B cell (primary cell): Measurements from ENCODE around the gene GRB10. TPM values are rescaled to one million over a fixed set of nuclear protein-coding genes. Genes with fewer than 3 reads are reported as not detected.

Experiments used
- ATAC-seq: fragments of 200-7000 bp; cut with Tn5 transposase; one replicate; pipeline ENCODE4 v1.10.0; 2021; ENCODE audit warnings: low read depth, mild to moderate bottlenecking, moderate number of reproducible peaks, moderate library complexity
- CTCF ChIA-PET: fragments of 350-600 bp; sonication (Branson Sonifier 250); formaldehyde crosslinking; loops from one replicate; lab custom pipeline; 2021; ENCODE audit warnings: antibody characterized with exemption, inconsistent platforms; lab: Charles Lee
- POLR2A ChIA-PET: fragments of 350-600 bp; sonication (Branson Sonifier 250); formaldehyde crosslinking; loops from one replicate; lab custom pipeline; 2021; ENCODE audit warnings: antibody characterized with exemption; lab: Charles Lee
- DNase-seq: peaks from one replicate; pipeline ENCODE4 v3.0.0; 2013
- H2AFZ ChIP-seq: 2 replicates; pipeline ENCODE4 v1.6.1; 2012; ENCODE audit warnings: mild to moderate bottlenecking, low read depth, low read length; ENCODE audit not compliant: insufficient read depth, poor library complexity, severe bottlenecking
- H3K27ac ChIP-seq, 2 donors: 1 replicate in 1 of 2; 2 replicates in 1 of 2; pipeline ENCODE4 v1.5.1; 2012 to 2013; ENCODE audit warnings: low read length in 2 of 2, mild to moderate bottlenecking in 2 of 2, moderate library complexity in 1 of 2
- H3K27me3 ChIP-seq, 4 experiments: fragments of 200-600 bp in 1 of 4; sonication (generic) in 1 of 4; replicated peaks in 1 of 4; 1 replicate in 2 of 4; 2 replicates in 2 of 4; pipeline versions ENCODE4 v1.6.1 to v1.7.0; 2013 to 2016; ENCODE audit warnings: low read length in 3 of 4, mild to moderate bottlenecking in 2 of 4, mixed read lengths in 1 of 4, moderate library complexity in 1 of 4; ENCODE audit not compliant: insufficient read depth in 4 of 4, control insufficient read depth in 3 of 4; ENCODE audit errors: control extremely low read depth in 1 of 4
- H3K36me3 ChIP-seq, 2 experiments: replicated peaks in 1 of 2; 1 replicate in 1 of 2; 2 replicates in 1 of 2; pipeline versions ENCODE4 v1.6.1 to v1.7.1; 2013; ENCODE audit warnings: low read length in 1 of 2; ENCODE audit not compliant: insufficient read depth in 2 of 2, control insufficient read depth in 1 of 2; ENCODE audit errors: control extremely low read depth in 1 of 2, extremely low read depth in 1 of 2
- H3K4me1 ChIP-seq, 2 donors: fragments of 200-600 bp in 1 of 2; sonication (generic) in 1 of 2; 1 replicate in 1 of 2; 2 replicates in 1 of 2; pipeline versions ENCODE4 v1.5.1 to v1.6.1; 2013 to 2017; ENCODE audit warnings: low read length in 2 of 2; ENCODE audit not compliant: control insufficient read depth in 2 of 2, insufficient read depth in 2 of 2
- H3K4me2 ChIP-seq: replicated peaks from 2 replicates; pipeline ENCODE3; 2012; ENCODE audit warnings: mild to moderate bottlenecking, low read depth, low read length; ENCODE audit not compliant: poor library complexity, severe bottlenecking
- H3K4me3 ChIP-seq, 5 experiments: fragments of 200-600 bp in 1 of 5; sonication (generic) in 1 of 5; 1 replicate in 3 of 5; 2 replicates in 2 of 5; pipeline versions ENCODE4 v1.5.1 to v1.7.0; 2011 to 2016; ENCODE audit warnings: low read length in 4 of 5, mild to moderate bottlenecking in 4 of 5, low read depth in 2 of 5, control low read depth in 1 of 5, moderate library complexity in 1 of 5; ENCODE audit not compliant: insufficient read depth in 1 of 5; ENCODE audit errors: control extremely low read depth in 1 of 5, extremely low read depth in 1 of 5
- H3K79me2 ChIP-seq: fragments of 200-600 bp; sonication (generic); one replicate; pipeline ENCODE4 v1.6.0; 2016; ENCODE audit warnings: low read length; ENCODE audit not compliant: control insufficient read depth, insufficient read depth
- H3K9ac ChIP-seq: fragments of 200-600 bp; sonication (generic); 2 replicates; pipeline ENCODE4 v1.6.1; 2017; ENCODE audit warnings: mild to moderate bottlenecking, low read length, moderate library complexity
- H3K9me3 ChIP-seq, 3 donors: one replicate each; pipeline versions ENCODE4 v1.6.1 to v1.7.1; 2013; ENCODE audit warnings: low read length in 2 of 3; ENCODE audit not compliant: control insufficient read depth in 2 of 3, insufficient read depth in 1 of 3; ENCODE audit errors: control extremely low read depth in 1 of 3
- H4K20me1 ChIP-seq: 2 replicates; pipeline ENCODE4 v1.6.0; 2012; ENCODE audit warnings: mild to moderate bottlenecking, low read length; ENCODE audit not compliant: insufficient read depth, control insufficient read depth, poor library complexity, severe bottlenecking
- H3K27ac Mint-ChIP-seq: one replicate; pipeline ENCODE4 v1.8.0; 2021; ENCODE audit warnings: mixed read lengths
- H3K27me3 Mint-ChIP-seq: one replicate; pipeline ENCODE4 v1.8.0; 2021; ENCODE audit warnings: mixed read lengths
- H3K4me1 Mint-ChIP-seq: one replicate; pipeline ENCODE4 v1.8.0; 2021; ENCODE audit warnings: mixed read lengths
- H3K4me3 Mint-ChIP-seq: one replicate; pipeline ENCODE4 v1.8.0; 2021; ENCODE audit warnings: mixed read lengths
- H3K9me3 Mint-ChIP-seq: one replicate; pipeline ENCODE4 v1.8.0; 2022; ENCODE audit warnings: mixed read lengths; ENCODE audit not compliant: insufficient read depth
- CTCF ChIP-seq: fragments of 200-600 bp; IDR thresholded peaks from one replicate; pipeline ENCODE4 v1.8.0; 2022; ENCODE audit warnings: antibody characterized with exemption, mild to moderate bottlenecking
- EZH2 ChIP-seq: IDR thresholded peaks from 2 replicates; pipeline ENCODE4 v1.6.1; 2012; ENCODE audit warnings: borderline replicate concordance, low read depth, mild to moderate bottlenecking, moderate library complexity, low read length; ENCODE audit not compliant: insufficient read depth, poor library complexity, severe bottlenecking
- WGBS: methylation state at CpG from one replicate; pipeline ENCODE4 v1.1.5; 2013; ENCODE audit warnings: missing lambda C conversion rate; ENCODE audit not compliant: insufficient coverage; 5-methylcytosine and 5-hydroxymethylcytosine counted together
- intact Hi-C: fragments of 100-400 bp; cut with micrococcal nuclease; formaldehyde crosslinking; loops from one replicate; pipeline ENCODE4 v1.10.0; 2022
- polyA plus RNA-seq: library from polyadenylated mRNA; depleted of rRNA; stranded (reverse); fragments of >200 nt; gene quantifications from 2 replicates; pipeline ENCODE4 v1.2.3, GENCODE V29; 2012
- total RNA-seq, 2 donors: library from RNA; stranded (reverse); fragments of 120-200 nt in 1 of 2; gene quantifications; 1 replicate in 1 of 2; 2 replicates in 1 of 2; pipeline versions ENCODE4 v1.2.3 to v1.2.4, GENCODE V29; 2013 to 2022

GRB10 gene
- total and polyA plus RNA-seq, 2 donors (not counting 1 experiment from before 2014, with no cell fraction given) = 0.04 TPM; not detected in 1

DNA sequence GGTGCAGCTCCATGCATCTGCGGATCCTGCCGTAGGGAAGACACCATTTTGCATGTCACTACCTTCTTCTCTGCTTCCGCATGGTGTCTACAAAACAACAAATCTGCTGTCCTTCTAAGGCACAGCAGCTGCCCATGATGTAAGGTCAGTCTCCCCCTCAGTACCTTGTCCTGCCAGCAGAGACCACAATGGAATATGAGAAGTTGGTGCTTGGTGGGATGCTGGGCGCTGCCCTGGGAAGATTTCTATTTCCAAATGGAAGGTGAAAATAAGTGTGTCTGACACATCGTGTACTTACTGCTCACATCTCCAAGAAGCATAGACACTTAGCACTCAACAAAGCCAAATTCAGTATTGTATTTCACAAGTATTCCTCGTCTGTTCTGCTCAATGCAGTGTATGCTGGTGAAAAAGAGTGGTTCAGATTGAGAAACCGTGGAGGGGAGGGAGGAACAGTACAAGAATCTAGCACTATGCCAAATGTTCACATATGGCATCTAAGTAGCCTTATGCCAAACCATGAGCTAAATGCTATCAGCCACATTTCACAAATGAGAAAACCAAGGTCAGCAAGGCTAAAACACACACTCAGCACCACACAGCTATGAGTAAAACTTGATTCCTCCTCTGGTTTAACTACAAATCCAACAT lies 95.0 kb downstream of the GRB10 start:
- H4K20me1 ChIP-seq = no peaks in the 10 kb centered on the region
- no peak overlapping the region for H3K4me2 ChIP-seq
- H3K4me3 ChIP-seq = no peak overlapping the region
- TF ChIP-seq EZH2 (no peak), CTCF (no peak)
- intact Hi-C loops = no loop called here
- ATAC-seq (no peak), DNase-seq (no peak)
- Mint-ChIP-seq H3K4me1 (no peaks in the 10 kb centered on the region), H3K4me3 (no peak overlapping the region), H3K27me3 (peaks cover 34% of the 10 kb centered on the region), H3K9me3 (no peaks in the 10 kb centered on the region), H3K27ac (no peak overlapping the region)
- H3K27ac ChIP-seq = no peak overlapping the region
- ChIA-PET CTCF (no interaction called here), POLR2A (no interaction called here)
- no peaks in the 10 kb centered on the region for H3K79me2 ChIP-seq
- H3K9me3 ChIP-seq = no peaks in the 10 kb centered on the region
- no peak overlapping the region for H2AFZ ChIP-seq
- H3K36me3 ChIP-seq = no peaks in the 10 kb centered on the region
- peaks cover 0 to 2% (median 0%) of the 10 kb centered on the region in 4 experiments for H3K27me3 ChIP-seq
- 98% methylated on average over 3 of the region's 7 CpGs for WGBS
- H3K4me1 ChIP-seq = no peaks in the 10 kb centered on the region
- H3K9ac ChIP-seq = no peak overlapping the region

DNA sequence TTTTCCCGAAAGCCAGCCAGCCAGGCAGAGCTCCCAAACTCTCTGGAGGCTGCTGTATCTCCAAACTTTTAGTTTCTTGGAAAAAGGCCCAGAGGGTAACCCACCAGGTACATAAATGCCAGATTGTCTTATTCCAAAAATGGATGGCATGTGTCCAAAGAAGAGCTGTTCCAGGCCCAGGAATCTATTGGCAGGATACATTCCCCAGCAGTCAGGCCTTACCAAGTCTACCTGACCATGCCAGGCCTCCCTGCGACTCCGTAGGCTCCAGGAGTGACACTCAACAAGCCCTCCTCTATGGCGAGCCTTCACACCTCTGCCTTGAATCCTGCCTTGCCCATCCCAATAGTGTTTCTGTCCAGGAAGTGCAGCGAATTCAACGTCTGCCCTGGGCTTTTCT lies 95.6 kb downstream of the GRB10 start:
- Histone ChIP-seq H3K4me1 (no peaks in the 10 kb centered on the region), H3K4me3 (no peak overlapping the region), H3K79me2 (no peaks in the 10 kb centered on the region), H3K27me3 (peaks cover 0 to 2% (median 0%) of the 10 kb centered on the region in 4 experiments), H4K20me1 (no peaks in the 10 kb centered on the region), H3K36me3 (no peaks in the 10 kb centered on the region), H3K9ac (no peak overlapping the region), H2AFZ (no peak overlapping the region), H3K27ac (no peak overlapping the region), H3K4me2 (no peak overlapping the region), H3K9me3 (no peaks in the 10 kb centered on the region)
- intact Hi-C loops = no loop called here
- no peaks in the 10 kb centered on the region for H3K9me3 Mint-ChIP-seq
- no peak overlapping the region for H3K4me3 Mint-ChIP-seq
- ChIA-PET CTCF (no interaction called here), POLR2A (no interaction called here)
- no peaks in the 10 kb centered on the region for H3K4me1 Mint-ChIP-seq
- DNase-seq (no peak), ATAC-seq (no peak)
- 92% methylated on average over 6 of the region's 6 CpGs for WGBS
- H3K27me3 Mint-ChIP-seq = peaks cover 34% of the 10 kb centered on the region
- no peak for TF ChIP-seq CTCF
- H3K27ac Mint-ChIP-seq = no peak overlapping the region
